ENCODE results near the gene EEF1AKMT2.
A peak's percentile ranks its signal among the peaks of the same experiment; 100 is the strongest.

Gene EEF1AKMT2

GRCh38 chr10:124743191-124744101, 48.2 kb downstream of the EEF1AKMT2 start:
- TF ChIP-seq CTCF (IDR thresholded peaks at IDR 0.05), result no peak

GRCh38 chr10:124742413-124743190, 49.1 kb downstream of the EEF1AKMT2 start:
- no peak for TF ChIP-seq CTCF (IDR thresholded peaks at IDR 0.05)

- TF ChIP-seq CTCF (IDR thresholded peaks at IDR 0.05), result no peak
Observed at GRCh38 chr10:124741922-124742412, 49.7 kb downstream of the EEF1AKMT2 start.

GRCh38 chr10:124741281-124741921, 50.3 kb downstream of the EEF1AKMT2 start:
- TF ChIP-seq CTCF (IDR thresholded peaks at IDR 0.05), result peak; percentile 79

- TF ChIP-seq CTCF (IDR thresholded peaks at IDR 0.05), result no peak
Observed at GRCh38 chr10:124740369-124741280, 51.1 kb downstream of the EEF1AKMT2 start.

GRCh38 chr10:124739986-124740368, 51.7 kb downstream of the EEF1AKMT2 start:
- TF ChIP-seq CTCF (IDR thresholded peaks at IDR 0.05), result no peak

Measured in LNCAP (cell line).